ENCODE results near the gene LTC4S. TPM values are rescaled to one million over a fixed set of nuclear protein-coding genes. Genes with fewer than 3 reads are reported as not detected.

LTC4S gene
- total and polyA plus RNA-seq, 9 of the 15 experiments (the other 6 are each of a cell fraction or from before 2014, with no cell fraction given): 0.17 to 0.77 (median 0.75) TPM; not detected in 6

DNA sequence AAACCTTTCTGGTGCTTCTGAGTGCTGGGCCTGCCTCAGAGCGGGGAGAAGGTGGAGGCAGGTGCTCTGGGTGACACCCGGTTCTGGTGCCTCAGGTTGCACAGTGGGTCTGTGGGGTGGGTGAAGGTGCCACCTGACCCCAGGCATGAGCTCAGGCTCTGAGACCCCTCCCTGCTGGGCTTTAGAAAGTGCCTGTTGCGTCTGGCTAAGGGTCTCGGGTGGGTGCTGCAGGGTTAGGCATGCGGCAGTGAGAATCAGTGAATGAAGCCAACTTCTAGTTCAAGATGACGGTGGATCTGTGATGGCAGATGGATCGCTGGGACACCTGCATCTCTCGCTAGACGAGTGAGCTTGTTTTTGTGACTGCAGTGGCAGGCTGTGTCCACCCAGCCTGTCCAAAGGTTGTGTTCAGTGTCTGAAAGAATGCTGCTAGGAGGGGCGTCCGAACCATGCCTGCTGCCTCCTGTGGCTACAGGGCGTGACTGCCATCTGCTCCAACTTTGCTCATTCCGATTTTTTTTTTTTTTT is 31.9 kb downstream of the LTC4S start (continued):
- TF ChIP-seq, protein P1, sequence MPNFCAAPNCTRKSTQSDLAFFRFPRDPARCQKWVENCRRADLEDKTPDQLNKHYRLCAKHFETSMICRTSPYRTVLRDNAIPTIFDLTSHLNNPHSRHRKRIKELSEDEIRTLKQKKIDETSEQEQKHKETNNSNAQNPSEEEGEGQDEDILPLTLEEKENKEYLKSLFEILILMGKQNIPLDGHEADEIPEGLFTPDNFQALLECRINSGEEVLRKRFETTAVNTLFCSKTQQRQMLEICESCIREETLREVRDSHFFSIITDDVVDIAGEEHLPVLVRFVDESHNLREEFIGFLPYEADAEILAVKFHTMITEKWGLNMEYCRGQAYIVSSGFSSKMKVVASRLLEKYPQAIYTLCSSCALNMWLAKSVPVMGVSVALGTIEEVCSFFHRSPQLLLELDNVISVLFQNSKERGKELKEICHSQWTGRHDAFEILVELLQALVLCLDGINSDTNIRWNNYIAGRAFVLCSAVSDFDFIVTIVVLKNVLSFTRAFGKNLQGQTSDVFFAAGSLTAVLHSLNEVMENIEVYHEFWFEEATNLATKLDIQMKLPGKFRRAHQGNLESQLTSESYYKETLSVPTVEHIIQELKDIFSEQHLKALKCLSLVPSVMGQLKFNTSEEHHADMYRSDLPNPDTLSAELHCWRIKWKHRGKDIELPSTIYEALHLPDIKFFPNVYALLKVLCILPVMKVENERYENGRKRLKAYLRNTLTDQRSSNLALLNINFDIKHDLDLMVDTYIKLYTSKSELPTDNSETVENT (CRISPR knock-in tag; IDR thresholded peaks at IDR 0.05): no peak
- TF ChIP-seq BACH1 (tag; IDR thresholded peaks at IDR 0.05) (no peak), CTBP1 (IDR thresholded peaks at IDR 0.05; ENCODE audit: borderline replicate concordance) (no peak), RBM17 (IDR thresholded peaks at IDR 0.05; ENCODE audit: borderline replicate concordance, low read depth, low read length) (no peak), TAF1 (IDR thresholded peaks at IDR 0.05; ENCODE audit: control insufficient read depth, extremely low read depth, insufficient read depth, low read length, severe bottlenecking) (no peak), MAFG (tag; conservative IDR thresholded peaks at IDR 0.05) (no peak), ZNF431 (CRISPR knock-in tag; IDR thresholded peaks at IDR 0.05) (no peak), CHD1 (IDR thresholded peaks at IDR 0.05; ENCODE audit: low read length) (no peak), PHF21A (IDR thresholded peaks at IDR 0.05; ENCODE audit: borderline replicate concordance, low read depth) (no peak), ZNF197 (CRISPR knock-in tag; IDR thresholded peaks at IDR 0.05; ENCODE audit: low read depth) (no peak), NFATC3 (IDR thresholded peaks at IDR 0.05) (no peak)
- TF ChIP-seq, protein P2, sequence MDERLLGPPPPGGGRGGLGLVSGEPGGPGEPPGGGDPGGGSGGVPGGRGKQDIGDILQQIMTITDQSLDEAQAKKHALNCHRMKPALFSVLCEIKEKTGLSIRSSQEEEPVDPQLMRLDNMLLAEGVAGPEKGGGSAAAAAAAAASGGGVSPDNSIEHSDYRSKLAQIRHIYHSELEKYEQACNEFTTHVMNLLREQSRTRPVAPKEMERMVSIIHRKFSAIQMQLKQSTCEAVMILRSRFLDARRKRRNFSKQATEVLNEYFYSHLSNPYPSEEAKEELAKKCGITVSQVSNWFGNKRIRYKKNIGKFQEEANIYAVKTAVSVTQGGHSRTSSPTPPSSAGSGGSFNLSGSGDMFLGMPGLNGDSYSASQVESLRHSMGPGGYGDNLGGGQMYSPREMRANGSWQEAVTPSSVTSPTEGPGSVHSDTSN (CRISPR knock-in tag; IDR thresholded peaks at IDR 0.05; ENCODE audit: low read depth): no peak
- TF ChIP-seq, protein P2 (tag; conservative IDR thresholded peaks at IDR 0.05; ENCODE audit: low read depth): no peak

Measured in K562 (cell line).